GM23248 (cell line): ENCODE data around the gene NCK2. TPM values are rescaled to one million over a fixed set of nuclear protein-coding genes. Genes with fewer than 3 reads are reported as not detected.

Experiments
- DNase-seq: peaks from one replicate; pipeline ENCODE4 v3.0.0-alpha.2; 2015
- H2AFZ ChIP-seq: fragments of 200-600 bp; sonication (generic); 2 replicates; pipeline ENCODE4 v1.6.1; 2016; ENCODE audit warnings: antibody characterized with exemption
- H3F3A ChIP-seq: fragments of 200-600 bp; sonication (generic); 2 replicates; pipeline ENCODE4 v1.6.1; 2016; ENCODE audit warnings: mild to moderate bottlenecking, antibody characterized with exemption, mixed run types; ENCODE audit not compliant: insufficient read depth
- H3K27ac ChIP-seq: fragments of 200-600 bp; sonication (generic); 2 replicates; pipeline ENCODE4 v1.5.1; 2016; ENCODE audit warnings: mild to moderate bottlenecking
- H3K27me3 ChIP-seq: fragments of 200-600 bp; sonication (generic); replicated peaks from 2 replicates; pipeline ENCODE4 v1.6.1; 2016; ENCODE audit warnings: mild to moderate bottlenecking; ENCODE audit not compliant: insufficient read depth
- H3K36me3 ChIP-seq: fragments of 200-600 bp; sonication (generic); 2 replicates; pipeline ENCODE4 v1.6.1; 2016; ENCODE audit warnings: low read depth, mild to moderate bottlenecking
- H3K4me1 ChIP-seq: fragments of 200-600 bp; sonication (generic); 2 replicates; pipeline ENCODE4 v1.6.1; 2016; ENCODE audit warnings: mild to moderate bottlenecking; ENCODE audit not compliant: insufficient read depth
- H3K4me2 ChIP-seq: fragments of 200-600 bp; sonication (generic); one replicate; pipeline ENCODE4 v1.6.1; 2016; ENCODE audit warnings: mild to moderate bottlenecking; ENCODE audit not compliant: unreplicated experiment
- H3K4me3 ChIP-seq: fragments of 200-600 bp; sonication (generic); 2 replicates; pipeline ENCODE4 v1.5.1; 2016; ENCODE audit warnings: mild to moderate bottlenecking
- H3K79me2 ChIP-seq: fragments of 200-600 bp; sonication (generic); 2 replicates; pipeline ENCODE4 v1.6.1; 2016; ENCODE audit warnings: mild to moderate bottlenecking; ENCODE audit not compliant: insufficient read depth
- H3K9ac ChIP-seq: fragments of 200-600 bp; sonication (generic); 2 replicates; pipeline ENCODE4 v1.6.1; 2016; ENCODE audit warnings: mild to moderate bottlenecking
- H3K9me2 ChIP-seq: fragments of 200-600 bp; sonication (generic); 2 replicates; pipeline ENCODE4 v1.6.1; 2016; ENCODE audit warnings: mixed run types, mild to moderate bottlenecking, moderate library complexity; ENCODE audit not compliant: insufficient read depth
- H3K9me3 ChIP-seq: fragments of 200-600 bp; sonication (generic); one replicate; pipeline ENCODE4 v1.6.1; 2017; ENCODE audit warnings: low read depth
- H4K20me1 ChIP-seq: fragments of 200-600 bp; sonication (generic); 2 replicates; pipeline ENCODE4 v1.6.0; 2016; ENCODE audit not compliant: insufficient read depth
- EZH2 ChIP-seq: fragments of 200-600 bp; sonication (generic); IDR thresholded peaks from 2 replicates; pipeline ENCODE4 v1.6.1; 2018; ENCODE audit warnings: antibody characterized with exemption, mild to moderate bottlenecking; ENCODE audit not compliant: insufficient read depth, poor library complexity, severe bottlenecking
- EZH2phosphoT487 ChIP-seq: fragments of 200-600 bp; sonication (generic); IDR thresholded peaks from 2 replicates; pipeline ENCODE4 v1.6.1; 2018; ENCODE audit warnings: antibody characterized with exemption, moderate library complexity, mild to moderate bottlenecking, low read depth; ENCODE audit not compliant: insufficient read depth
- WGBS, 2 experiments: methylation state at CpG; one replicate each; pipeline ENCODE4 v1.1.6; 2015 to 2017; ENCODE audit warnings: low lambda C conversion rate in 2 of 2, low coverage in 1 of 2; ENCODE audit errors: missing lambda C conversion rate in 2 of 2; 5-methylcytosine and 5-hydroxymethylcytosine counted together
- in situ Hi-C: fragments of 300-500 bp; cut with MboI; formaldehyde crosslinking; loops from 2 replicates; pipeline ENCODE4 v1.15.0; 2020
- polyA plus RNA-seq: library from polyadenylated mRNA; unstranded; fragments of >200 nt; fragmentation: Nextera tagmentation; extraction: Ambion mirVana; gene quantifications from 2 replicates; pipeline ENCODE4 v1.2.1, GENCODE V29; 2016
- total RNA-seq: library from RNA; depleted of rRNA; stranded (reverse); fragments of >200 nt; shearing (Covaris generic); gene quantifications from 2 replicates; pipeline ENCODE4 v1.2.3, GENCODE V29; 2014

Gene NCK2
- total and polyA plus RNA-seq, 2 experiments from 2014 or later = 5.1 to 25.2 TPM

DNA sequence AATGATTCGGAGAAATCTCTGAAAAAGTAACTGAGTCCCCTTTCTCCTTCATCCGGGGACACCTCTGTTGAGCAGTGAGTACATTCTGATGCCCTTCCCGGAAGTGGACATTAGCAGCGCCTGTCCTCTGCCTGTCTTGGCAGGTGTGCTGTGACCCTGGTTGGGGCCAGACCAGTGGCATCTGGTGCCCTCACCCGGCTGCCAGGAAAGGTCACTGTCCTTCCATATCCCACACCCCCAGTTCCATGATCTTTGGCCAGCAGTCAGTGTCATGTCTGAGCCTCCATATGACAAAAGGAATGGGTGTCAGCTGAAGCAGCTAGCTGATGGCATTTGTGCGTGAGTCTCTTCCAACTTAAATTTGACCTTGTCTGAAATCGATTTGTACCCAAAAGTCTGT is 128.1 kb downstream of the NCK2 start:
- 94 to 96% methylated on average over 7 of the region's 7 CpGs for WGBS, 2 experiments
- in situ Hi-C loops = no loop called here
- no peak overlapping the region for H2AFZ ChIP-seq
- no peak overlapping the region for H3K27ac ChIP-seq
- H3F3A ChIP-seq = no peaks in the 10 kb centered on the region
- H3K4me3 ChIP-seq = no peak overlapping the region
- TF ChIP-seq EZH2 (no peak), EZH2phosphoT487 (no peak)
- no peaks in the 10 kb centered on the region for H3K9me3 ChIP-seq
- no peaks in the 10 kb centered on the region for H3K36me3 ChIP-seq
- H3K79me2 ChIP-seq = peaks cover 14% of the 10 kb centered on the region
- peaks cover 9% of the 10 kb centered on the region for H3K4me1 ChIP-seq
- H3K9me2 ChIP-seq = no peaks in the 10 kb centered on the region
- no peaks in the 10 kb centered on the region; the same call in 1 of the 2 replicates for H4K20me1 ChIP-seq
- no peak overlapping the region for H3K4me2 ChIP-seq
- DNase-seq = no peak
- no peaks in the 10 kb centered on the region for H3K27me3 ChIP-seq
- no peak overlapping the region for H3K9ac ChIP-seq

DNA sequence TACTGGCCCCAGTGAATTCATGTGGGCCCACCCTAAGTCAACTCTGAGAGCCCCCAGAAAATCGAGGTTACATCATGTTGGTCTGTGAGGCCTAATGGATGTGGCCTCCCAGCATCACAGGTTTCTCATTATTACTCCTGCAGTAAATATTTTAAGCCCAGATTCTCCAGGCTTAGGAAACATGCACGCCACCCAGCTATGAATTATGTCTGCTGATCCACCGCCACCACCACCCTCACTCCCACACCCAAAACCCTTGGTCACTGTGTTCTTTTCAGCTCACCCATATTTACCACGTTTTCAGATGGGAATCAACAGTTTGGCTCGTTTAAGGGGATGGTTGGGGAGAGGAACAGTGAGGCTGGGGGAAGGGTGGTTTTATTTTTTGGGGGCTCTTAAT is 128.6 kb downstream of the NCK2 start:
- 75 to 79% methylated on average over 5 of the region's 5 CpGs for WGBS, 2 experiments
- Histone ChIP-seq H3F3A (no peaks in the 10 kb centered on the region), H2AFZ (no peak overlapping the region), H3K9me3 (no peaks in the 10 kb centered on the region), H3K4me2 (no peak overlapping the region), H4K20me1 (no peaks in the 10 kb centered on the region; the same call in 1 of the 2 replicates), H3K79me2 (peaks cover 14% of the 10 kb centered on the region; the same call in 1 of the 2 replicates), H3K27ac (no peak overlapping the region), H3K9ac (no peak overlapping the region), H3K36me3 (no peaks in the 10 kb centered on the region), H3K27me3 (no peaks in the 10 kb centered on the region), H3K4me3 (no peak overlapping the region), H3K9me2 (no peaks in the 10 kb centered on the region), H3K4me1 (peaks cover 9% of the 10 kb centered on the region)
- no peak for DNase-seq
- in situ Hi-C loops = no loop called here
- TF ChIP-seq EZH2phosphoT487 (no peak), EZH2 (no peak)

DNA sequence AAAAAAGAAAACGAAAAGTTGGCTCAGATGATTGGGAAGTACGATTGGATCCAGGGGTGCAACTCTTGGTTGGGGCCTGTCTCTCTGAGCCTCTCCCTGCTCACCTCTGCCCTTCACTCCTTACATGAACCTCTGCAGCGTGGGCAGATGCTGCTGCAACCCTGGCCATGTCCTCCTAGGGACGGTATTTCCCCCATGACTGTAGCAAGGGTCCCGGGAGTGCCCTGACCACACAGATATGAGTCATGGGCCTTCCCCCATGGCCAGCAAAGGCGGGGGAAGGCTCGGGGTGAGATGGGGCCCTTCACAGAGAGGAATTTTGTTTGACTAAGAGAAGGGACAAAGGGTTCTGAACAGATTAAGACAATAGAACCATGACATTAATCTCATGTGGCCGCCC is 129.0 kb downstream of the NCK2 start:
- in situ Hi-C loops = no loop called here
- Histone ChIP-seq H3K9me3 (no peaks in the 10 kb centered on the region), H3K36me3 (no peaks in the 10 kb centered on the region), H3F3A (no peaks in the 10 kb centered on the region), H3K27ac (no peak overlapping the region), H3K79me2 (peaks cover 10% of the 10 kb centered on the region; the same call in 1 of the 2 replicates), H4K20me1 (no peaks in the 10 kb centered on the region; the same call in 1 of the 2 replicates), H3K9me2 (no peaks in the 10 kb centered on the region), H3K4me2 (peak overlapping the region; percentile 21), H3K27me3 (no peaks in the 10 kb centered on the region), H3K4me1 (peaks cover 9% of the 10 kb centered on the region), H3K9ac (no peak overlapping the region), H3K4me3 (no peak overlapping the region), H2AFZ (no peak overlapping the region)
- peak; percentile 73 for DNase-seq
- WGBS, 2 experiments = 41 to 49% methylated on average over 8 of the region's 8 CpGs
- TF ChIP-seq EZH2phosphoT487 = no peak
- no peak for TF ChIP-seq EZH2

DNA sequence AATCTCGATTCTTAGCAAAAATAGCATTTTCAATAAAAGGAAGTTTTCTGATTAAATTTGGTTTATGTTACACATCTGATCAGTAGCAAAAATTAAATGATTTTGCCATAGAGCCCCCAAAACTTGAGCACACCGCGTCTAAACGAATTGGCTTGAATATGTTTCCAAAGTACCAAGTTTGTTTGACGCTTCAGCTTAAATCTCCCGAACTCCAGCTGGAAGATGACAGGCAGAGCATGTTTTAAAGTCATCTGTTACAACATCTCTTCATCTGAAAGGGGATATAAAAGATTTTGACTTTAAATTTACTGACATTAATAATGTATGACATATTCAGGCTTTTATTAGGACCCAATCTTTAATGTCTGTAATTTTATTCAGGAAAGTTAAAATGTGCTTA is 129.8 kb downstream of the NCK2 start:
- 0 out of 2 replicates have a peak, but pooled peaks cover 3% of the 10 kb centered on the region for H3K79me2 ChIP-seq
- TF ChIP-seq EZH2 = no peak

DNA sequence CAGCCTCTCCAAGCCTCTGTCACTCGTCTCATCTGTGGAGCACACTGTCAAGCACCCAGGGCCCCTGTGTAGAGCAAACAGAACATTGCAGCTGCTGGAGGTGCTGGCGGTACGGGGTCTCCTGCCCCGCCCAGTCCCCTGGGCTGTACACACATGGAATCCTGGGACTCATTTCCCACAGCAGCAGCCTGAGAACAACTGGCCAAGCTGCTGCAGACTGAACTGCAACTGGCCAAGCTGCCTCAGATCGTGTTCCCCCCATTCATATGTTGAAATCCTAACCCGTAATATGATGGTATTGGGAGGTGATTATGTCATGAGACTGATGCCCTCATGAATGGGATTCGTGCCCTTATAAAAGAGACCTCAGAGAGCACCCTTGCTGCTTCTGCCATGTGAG is 130.5 kb downstream of the NCK2 start:
- H3K9ac ChIP-seq = no peak overlapping the region
- no peak for DNase-seq
- H4K20me1 ChIP-seq = no peaks in the 10 kb centered on the region; the same call in 1 of the 2 replicates
- H3K27ac ChIP-seq = no peak overlapping the region
- no peak overlapping the region for H2AFZ ChIP-seq
- H3K4me2 ChIP-seq = no peak overlapping the region
- in situ Hi-C loops = no loop called here
- H3K4me1 ChIP-seq = peaks cover 9% of the 10 kb centered on the region
- H3K36me3 ChIP-seq = no peaks in the 10 kb centered on the region
- no peaks in the 10 kb centered on the region for H3F3A ChIP-seq
- TF ChIP-seq EZH2phosphoT487 (no peak), EZH2 (no peak)
- H3K9me3 ChIP-seq = no peaks in the 10 kb centered on the region
- WGBS, 2 experiments = 74 to 81% methylated on average over 7 of the region's 7 CpGs
- H3K9me2 ChIP-seq = no peaks in the 10 kb centered on the region
- H3K27me3 ChIP-seq = no peaks in the 10 kb centered on the region
- H3K4me3 ChIP-seq = no peak overlapping the region
- 0 out of 2 replicates have a peak, but pooled peaks cover 3% of the 10 kb centered on the region for H3K79me2 ChIP-seq

More for the DNA sequence above, 129.8 kb downstream of the NCK2 start:
- Histone ChIP-seq H3K4me2 (no peak overlapping the region), H3K9me2 (no peaks in the 10 kb centered on the region), H3K4me3 (no peak overlapping the region), H3K27me3 (no peaks in the 10 kb centered on the region), H3K36me3 (no peaks in the 10 kb centered on the region), H3K9ac (no peak overlapping the region), H4K20me1 (no peaks in the 10 kb centered on the region; the same call in 1 of the 2 replicates), H3F3A (no peaks in the 10 kb centered on the region), H3K4me1 (peaks cover 9% of the 10 kb centered on the region), H2AFZ (no peak overlapping the region), H3K27ac (no peak overlapping the region), H3K9me3 (no peaks in the 10 kb centered on the region)
- DNase-seq = no peak
- in situ Hi-C loops = no loop called here
- 95 to 96% methylated on average over 6 of the region's 6 CpGs for WGBS, 2 experiments
